GM18870 (cell line): ENCODE measurements around the gene SYNDIG1.

Experiments
- ATAC-seq: cut with Tn5 transposase; IDR thresholded peaks from one replicate; pipeline ENCODE4 v1.9.1; 2021; ENCODE audit warnings: moderate library complexity; ENCODE audit not compliant: unreplicated experiment

SYNDIG1 gene

GRCh38 chr20:24630486-24631172, 161.2 kb downstream of the SYNDIG1 start:
- no peak for ATAC-seq

- no peak for ATAC-seq
Measured at GRCh38 chr20:24631173-24631505, 161.7 kb downstream of the SYNDIG1 start.

- no peak for ATAC-seq
Measured at GRCh38 chr20:24632581-24632980, 163.2 kb downstream of the SYNDIG1 start.

DNA sequence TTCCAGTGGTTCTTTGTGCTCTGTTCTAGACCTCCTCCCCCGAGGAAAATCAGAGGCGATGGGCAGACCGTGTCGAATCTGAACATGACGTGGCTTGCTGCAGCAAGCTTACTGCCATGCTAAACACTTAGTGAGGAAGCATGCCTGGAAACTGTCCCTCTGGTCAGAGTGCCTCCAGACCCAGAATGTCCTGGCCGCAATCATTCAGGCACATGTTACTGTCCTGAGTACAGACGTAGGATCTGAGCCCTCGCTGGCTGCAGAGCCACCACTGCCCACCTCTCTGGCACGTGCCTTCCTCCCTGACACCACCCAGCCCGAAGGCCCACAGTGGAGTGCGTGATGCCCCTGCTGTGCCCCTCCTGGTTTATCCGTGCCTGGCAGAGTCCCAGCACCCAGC, 163.6 kb downstream of the SYNDIG1 start:
- ATAC-seq: no peak

GRCh38 chr20:24633521-24633920, 164.1 kb downstream of the SYNDIG1 start:
- no peak for ATAC-seq

DNA sequence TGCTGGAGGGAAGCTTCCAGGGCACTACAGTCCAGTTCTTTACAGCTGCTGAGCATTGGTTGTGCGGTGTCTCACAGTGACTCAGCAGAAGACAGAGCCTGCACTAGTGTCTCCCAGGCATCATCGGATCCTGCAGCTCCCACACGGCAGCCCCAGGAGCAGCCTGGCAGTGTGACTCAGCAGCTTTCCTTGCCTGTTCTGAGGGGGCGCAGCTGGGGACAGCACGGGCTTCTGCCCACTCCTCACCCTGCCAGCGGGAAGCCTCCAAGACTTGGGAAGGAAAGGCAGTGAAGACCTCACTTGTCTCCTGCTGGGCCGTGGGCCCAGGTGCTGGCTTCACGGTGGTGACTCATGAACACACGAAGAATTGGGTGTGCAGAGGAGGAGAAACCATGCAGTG, 165.4 kb downstream of the SYNDIG1 start:
- no peak for ATAC-seq

GRCh38 chr20:24636626-24637025, 167.2 kb downstream of the SYNDIG1 start:
- ATAC-seq: no peak

GRCh38 chr20:24637087-24637486, 167.7 kb downstream of the SYNDIG1 start:
- no peak for ATAC-seq

GRCh38 chr20:24637941-24638340, 168.5 kb downstream of the SYNDIG1 start:
- no peak for ATAC-seq

GRCh38 chr20:24638591-24639548, 169.4 kb downstream of the SYNDIG1 start:
- ATAC-seq: no peak

DNA sequence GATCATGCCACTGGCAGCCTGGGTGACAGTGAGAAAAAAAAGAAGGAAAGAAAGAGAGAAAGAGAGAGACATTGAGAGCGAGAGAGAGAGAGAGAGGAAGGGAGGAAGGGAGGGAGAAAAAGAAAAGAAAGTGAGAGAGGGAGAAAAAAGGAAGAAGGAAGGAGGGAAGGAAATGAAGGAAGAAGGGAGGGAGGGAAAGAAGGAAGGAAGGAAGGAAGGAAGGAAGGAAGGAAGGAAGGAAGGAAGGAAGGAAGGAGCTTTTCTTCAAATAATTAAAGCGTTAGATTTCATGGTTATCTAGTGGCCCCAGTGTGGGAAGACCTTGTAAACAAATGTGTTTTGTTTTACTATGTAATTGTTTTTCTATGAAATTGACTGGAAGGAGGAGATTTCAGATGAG, 170.8 kb downstream of the SYNDIG1 start:
- ATAC-seq: no peak

GRCh38 chr20:24640686-24641085, 171.3 kb downstream of the SYNDIG1 start:
- ATAC-seq: no peak

- ATAC-seq: no peak
Measured at GRCh38 chr20:24643731-24644626, 174.6 kb downstream of the SYNDIG1 start.

DNA sequence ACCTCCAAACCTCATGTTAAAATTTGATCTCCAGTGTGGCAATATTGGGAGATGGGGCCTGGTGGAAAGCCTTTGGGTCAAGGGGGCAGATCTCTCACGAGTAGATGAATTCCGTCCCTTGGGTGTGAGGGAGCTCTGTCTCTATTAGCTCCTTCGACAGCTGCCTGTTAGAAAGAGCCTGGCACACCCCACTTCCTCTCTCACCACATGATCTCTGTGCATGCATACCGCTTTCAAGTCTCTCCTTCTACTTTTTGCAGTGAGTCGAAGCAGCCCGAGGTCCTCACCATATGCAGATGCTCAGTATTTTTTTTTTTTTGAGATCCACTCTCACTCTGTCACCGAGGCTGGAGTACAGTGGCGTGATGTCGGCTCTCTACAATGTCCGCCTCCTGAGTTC, 176.9 kb downstream of the SYNDIG1 start:
- ATAC-seq: no peak

GRCh38 chr20:24647713-24648112, 178.3 kb downstream of the SYNDIG1 start:
- no peak for ATAC-seq

- no peak for ATAC-seq
Measured at GRCh38 chr20:24648481-24648880, 179.1 kb downstream of the SYNDIG1 start.

DNA sequence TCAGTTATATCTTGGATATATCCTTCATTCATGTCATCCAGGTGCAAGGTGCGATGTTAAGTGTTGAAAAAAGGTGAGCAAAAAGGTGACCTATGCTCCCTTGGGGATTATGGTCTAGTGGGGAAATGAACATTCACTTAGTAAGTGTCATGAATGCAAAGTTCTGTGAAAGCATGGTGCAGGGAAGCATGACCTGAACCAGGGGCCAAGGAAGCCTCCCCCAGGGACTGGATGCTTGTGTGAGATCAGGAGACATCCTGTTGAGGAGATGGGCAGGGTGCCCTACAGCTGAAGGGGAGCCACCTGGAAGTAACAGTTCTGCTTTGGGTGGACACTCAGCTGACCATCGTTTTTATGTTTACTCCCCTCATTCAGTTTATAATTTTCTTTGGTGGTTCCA, 179.5 kb downstream of the SYNDIG1 start:
- ATAC-seq: no peak

- ATAC-seq: no peak
Measured at GRCh38 chr20:24649787-24650490, 180.5 kb downstream of the SYNDIG1 start.

GRCh38 chr20:24651171-24651975, 181.9 kb downstream of the SYNDIG1 start:
- ATAC-seq: no peak

DNA sequence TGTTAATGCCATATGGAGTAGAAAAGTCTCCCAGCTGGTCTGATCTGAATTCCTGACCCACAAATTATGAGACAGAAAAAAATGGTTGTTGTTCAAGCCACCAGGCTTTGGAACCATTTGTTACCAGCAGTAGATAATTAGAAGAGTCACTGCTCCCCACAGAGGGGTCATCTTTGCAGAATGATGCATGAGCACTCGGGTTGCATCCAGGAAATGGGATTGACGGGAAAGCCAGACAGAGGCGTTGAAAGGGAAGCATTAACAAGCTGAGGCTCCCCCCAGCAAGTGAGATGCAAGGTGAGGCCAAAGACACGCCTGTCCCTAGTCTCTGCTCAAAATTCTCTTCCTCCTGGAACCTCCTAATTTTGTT, 182.5 kb downstream of the SYNDIG1 start:
- ATAC-seq: no peak
